ENCODE measurements around the gene JAZF1. TPM values are rescaled to one million over a fixed set of nuclear protein-coding genes. Genes with fewer than 3 reads are reported as not detected.

The JAZF1 gene
- total RNA-seq, 1 experiment from 2014 or later, result 0.90 TPM

GRCh38 chr7:28110427-28111012 is 70.1 kb downstream of the JAZF1 start:
- intact Hi-C loops (cut with micrococcal nuclease; ENCODE audit: unreplicated experiment), result no loop called here
- Histone ChIP-seq H3K27ac (no peak overlapping the region), H3K36me3 (ENCODE audit: low read depth) (no peaks in the 10 kb centered on the region), H3K4me2 (no peak overlapping the region), H3K4me3 (no peak overlapping the region), H3K9me3 (ENCODE audit: insufficient read depth, low read depth) (no peaks in the 10 kb centered on the region), H2AFZ (no peak overlapping the region), H3K79me2 (ENCODE audit: low read depth) (no peaks in the 10 kb centered on the region), H4K20me1 (ENCODE audit: insufficient read depth) (no peaks in the 10 kb centered on the region), H3K9me2 (ENCODE audit: insufficient read depth) (no peaks in the 10 kb centered on the region; the same call in 1 of the 2 replicates), H3K4me1 (replicated peaks; ENCODE audit: insufficient read depth) (peaks cover 10% of the 10 kb centered on the region; the same call in 1 of the 2 replicates), H3K27me3 (ENCODE audit: insufficient read depth, low read depth) (no peaks in the 10 kb centered on the region), H3F3A (ENCODE audit: insufficient read depth, low read depth) (no peaks in the 10 kb centered on the region)
- BruUV-seq (replicated peaks), result no TSS peak
- DNase-seq, result no peak
- ChIA-PET CTCF (no interaction called here), POLR2A (ENCODE audit: unreplicated experiment) (no interaction called here)
- TF ChIP-seq EZH2 (IDR thresholded peaks at IDR 0.05; ENCODE audit: low read depth), result no peak
- TF ChIP-seq CTCF (conservative IDR thresholded peaks at IDR 0.05), result no peak

DNA sequence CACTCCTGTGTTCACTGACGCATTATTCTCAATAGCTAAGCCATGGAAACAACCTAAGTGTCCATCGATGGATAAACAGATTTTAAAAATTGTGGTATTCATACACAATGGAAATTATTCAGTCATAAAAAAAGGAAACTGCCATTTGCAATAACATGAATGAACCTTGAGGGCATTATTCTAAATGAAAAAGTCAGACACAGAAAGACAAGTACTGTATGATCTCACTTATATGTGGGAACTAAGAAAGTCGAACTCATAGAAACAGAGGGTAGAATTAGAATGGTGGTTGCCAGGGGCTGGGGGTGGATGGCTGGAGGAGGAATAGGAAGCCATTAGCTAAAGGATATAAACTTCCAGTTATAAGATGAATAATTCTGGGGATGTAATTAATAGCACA is 71.8 kb downstream of the JAZF1 start:
- no peak for DNase-seq
- peaks cover 25% of the 10 kb centered on the region for H3K4me1 ChIP-seq (replicated peaks; ENCODE audit: insufficient read depth)
- no peaks in the 10 kb centered on the region for H4K20me1 ChIP-seq (ENCODE audit: insufficient read depth)
- H3K9me2 ChIP-seq (ENCODE audit: insufficient read depth), result no peaks in the 10 kb centered on the region; the same call in 1 of the 2 replicates
- no peaks in the 10 kb centered on the region for H3K27me3 ChIP-seq (ENCODE audit: insufficient read depth, low read depth)
- BruUV-seq (replicated peaks), result no TSS peak
- POLR2A ChIA-PET (ENCODE audit: unreplicated experiment), result interaction anchor here (0.7 kb wide), 1 partner anchor 234 kb away, joined by 3 read pairs; no protein-coding TSS in a partner anchor
- intact Hi-C loops (cut with micrococcal nuclease; ENCODE audit: unreplicated experiment), result no loop called here
- TF ChIP-seq EZH2 (IDR thresholded peaks at IDR 0.05; ENCODE audit: low read depth) (no peak), CTCF (conservative IDR thresholded peaks at IDR 0.05) (no peak)
- H3K4me2 ChIP-seq, result no peak overlapping the region
- H3K27ac ChIP-seq, result no peak overlapping the region
- H3F3A ChIP-seq (ENCODE audit: insufficient read depth, low read depth), result peaks cover 8% of the 10 kb centered on the region; the same call in 1 of the 2 replicates
- CTCF ChIA-PET, result interaction anchor here (1.0 kb wide), 1 partner anchor 13 kb away, joined by 3 read pairs; no protein-coding TSS in a partner anchor
- no peaks in the 10 kb centered on the region for H3K9me3 ChIP-seq (ENCODE audit: insufficient read depth, low read depth)
- no peaks in the 10 kb centered on the region for H3K36me3 ChIP-seq (ENCODE audit: low read depth)
- no peak overlapping the region for H2AFZ ChIP-seq
- H3K79me2 ChIP-seq (ENCODE audit: low read depth), result no peaks in the 10 kb centered on the region
- H3K4me3 ChIP-seq, result no peak overlapping the region

GRCh38 chr7:28107960-28108359 is 72.6 kb downstream of the JAZF1 start:
- no peak for TF ChIP-seq CTCF (conservative IDR thresholded peaks at IDR 0.05)
- no peak for TF ChIP-seq EZH2 (IDR thresholded peaks at IDR 0.05; ENCODE audit: low read depth)
- ChIA-PET CTCF (no interaction called here), POLR2A (ENCODE audit: unreplicated experiment) (no interaction called here)
- peaks cover 33% of the 10 kb centered on the region for H3K4me1 ChIP-seq (replicated peaks; ENCODE audit: insufficient read depth)
- DNase-seq, result peak; percentile 11 to 47
- no peaks in the 10 kb centered on the region for H3K79me2 ChIP-seq (ENCODE audit: low read depth)
- H4K20me1 ChIP-seq (ENCODE audit: insufficient read depth), result no peaks in the 10 kb centered on the region
- no peaks in the 10 kb centered on the region for H3K9me3 ChIP-seq (ENCODE audit: insufficient read depth, low read depth)
- H3K27me3 ChIP-seq (ENCODE audit: insufficient read depth, low read depth), result no peaks in the 10 kb centered on the region
- no peak overlapping the region for H3K27ac ChIP-seq
- no peaks in the 10 kb centered on the region for H3K36me3 ChIP-seq (ENCODE audit: low read depth)
- no peak overlapping the region for H3K4me3 ChIP-seq
- H3K9me2 ChIP-seq (ENCODE audit: insufficient read depth), result no peaks in the 10 kb centered on the region; the same call in 1 of the 2 replicates
- no peak overlapping the region for H3K4me2 ChIP-seq
- no peak overlapping the region for H2AFZ ChIP-seq
- H3F3A ChIP-seq (ENCODE audit: insufficient read depth, low read depth), result peaks cover 8% of the 10 kb centered on the region; the same call in 1 of the 2 replicates
- intact Hi-C loops (cut with micrococcal nuclease; ENCODE audit: unreplicated experiment), result no loop called here
- BruUV-seq (replicated peaks), result no TSS peak

Measured in PC-9 (cell line).